ENCODE data around the gene RTEL1. TPM values are rescaled to one million over a fixed set of nuclear protein-coding genes. Genes with fewer than 3 reads are reported as not detected.

RTEL1 gene
- total RNA-seq, 2 experiments from 2014 or later = 33.6 to 34.8 TPM

- Mint-ChIP-seq H3K36me3 (ENCODE audit: low read depth) (peaks cover 6% of the 10 kb centered on the region), H3K4me3 (no peak overlapping the region), H3K4me1 (ENCODE audit: low read depth) (peaks cover 22% of the 10 kb centered on the region), H3K27me3 (ENCODE audit: low read depth) (no peaks in the 10 kb centered on the region), H3K27ac (no peak overlapping the region), H3K9me3 (no peaks in the 10 kb centered on the region)
- intact Hi-C loops (cut with micrococcal nuclease) = no loop called here
- CTCF ChIA-PET = no interaction called here
- no peak for DNase-seq
Observed at GRCh38 chr20:63682384-63683139, 24.4 kb downstream of the RTEL1 start.

DNA sequence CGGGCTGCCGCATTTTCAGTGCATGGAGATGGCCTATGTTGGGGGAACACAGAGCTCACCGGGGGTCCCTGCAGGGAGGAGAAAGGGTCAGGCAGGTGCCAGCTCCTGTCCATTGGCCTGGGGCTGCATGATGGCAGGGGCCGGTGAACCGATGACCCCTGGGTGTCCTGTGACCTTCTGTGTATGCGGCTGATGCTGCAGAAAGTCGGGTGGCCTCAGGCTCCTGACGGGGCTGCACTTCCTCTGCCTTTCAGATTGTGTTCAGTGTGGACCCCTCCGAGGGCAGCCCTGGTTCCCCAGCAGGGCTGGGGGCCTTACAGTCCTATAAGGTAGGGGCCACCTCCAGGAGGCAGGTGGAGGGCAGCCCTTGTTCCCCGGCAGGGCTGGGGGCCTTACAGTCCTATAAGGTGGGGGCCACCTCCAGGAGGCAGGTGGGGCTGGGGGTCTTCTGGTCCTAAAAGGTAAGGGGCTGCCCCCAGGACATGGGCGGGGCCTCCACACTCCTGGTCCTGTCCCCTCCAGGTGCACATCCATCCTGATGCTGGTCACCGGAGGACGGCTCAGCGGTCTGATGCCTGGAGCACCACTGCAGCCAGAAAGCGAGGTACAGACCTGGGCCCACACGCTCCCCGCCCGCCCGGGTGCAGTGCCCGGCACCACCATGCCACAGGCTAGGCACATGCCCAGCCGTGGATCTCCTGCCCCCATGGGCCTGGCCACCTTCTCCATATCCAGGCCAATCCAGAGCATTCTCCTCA lies 27.3 kb downstream of the RTEL1 start:
- Mint-ChIP-seq H3K27me3 (ENCODE audit: low read depth) (no peaks in the 10 kb centered on the region), H3K36me3 (ENCODE audit: low read depth) (peaks cover 3% of the 10 kb centered on the region), H3K27ac (peak overlapping the region; percentile 61), H3K9me3 (no peaks in the 10 kb centered on the region), H3K4me3 (no peak overlapping the region), H3K4me1 (ENCODE audit: low read depth) (peaks cover 24% of the 10 kb centered on the region)
- intact Hi-C loops (cut with micrococcal nuclease) = loop anchor here (1.0 kb wide), 1 partner anchor 27 kb away; the partner anchor contains the start of gene RTEL1
- CTCF ChIA-PET = no interaction called here
- DNase-seq = no peak

GRCh38 chr20:63686094-63686491 lies 28.0 kb downstream of the RTEL1 start:
- H3K27me3 Mint-ChIP-seq (ENCODE audit: low read depth) = no peaks in the 10 kb centered on the region
- peak overlapping the region; percentile 76 for H3K27ac Mint-ChIP-seq
- DNase-seq = no peak
- intact Hi-C loops (cut with micrococcal nuclease) = loop anchor here (1.0 kb wide), 1 partner anchor 28 kb away; the partner anchor contains the start of gene RTEL1
- CTCF ChIA-PET = interaction anchor here (0.6 kb wide), 1 partner anchor 41 kb away, joined by 4 read pairs; no protein-coding TSS in a partner anchor
- H3K4me1 Mint-ChIP-seq (ENCODE audit: low read depth) = peaks cover 24% of the 10 kb centered on the region
- no peak overlapping the region for H3K4me3 Mint-ChIP-seq
- peaks cover 3% of the 10 kb centered on the region for H3K36me3 Mint-ChIP-seq (ENCODE audit: low read depth)
- H3K9me3 Mint-ChIP-seq = no peaks in the 10 kb centered on the region

DNA sequence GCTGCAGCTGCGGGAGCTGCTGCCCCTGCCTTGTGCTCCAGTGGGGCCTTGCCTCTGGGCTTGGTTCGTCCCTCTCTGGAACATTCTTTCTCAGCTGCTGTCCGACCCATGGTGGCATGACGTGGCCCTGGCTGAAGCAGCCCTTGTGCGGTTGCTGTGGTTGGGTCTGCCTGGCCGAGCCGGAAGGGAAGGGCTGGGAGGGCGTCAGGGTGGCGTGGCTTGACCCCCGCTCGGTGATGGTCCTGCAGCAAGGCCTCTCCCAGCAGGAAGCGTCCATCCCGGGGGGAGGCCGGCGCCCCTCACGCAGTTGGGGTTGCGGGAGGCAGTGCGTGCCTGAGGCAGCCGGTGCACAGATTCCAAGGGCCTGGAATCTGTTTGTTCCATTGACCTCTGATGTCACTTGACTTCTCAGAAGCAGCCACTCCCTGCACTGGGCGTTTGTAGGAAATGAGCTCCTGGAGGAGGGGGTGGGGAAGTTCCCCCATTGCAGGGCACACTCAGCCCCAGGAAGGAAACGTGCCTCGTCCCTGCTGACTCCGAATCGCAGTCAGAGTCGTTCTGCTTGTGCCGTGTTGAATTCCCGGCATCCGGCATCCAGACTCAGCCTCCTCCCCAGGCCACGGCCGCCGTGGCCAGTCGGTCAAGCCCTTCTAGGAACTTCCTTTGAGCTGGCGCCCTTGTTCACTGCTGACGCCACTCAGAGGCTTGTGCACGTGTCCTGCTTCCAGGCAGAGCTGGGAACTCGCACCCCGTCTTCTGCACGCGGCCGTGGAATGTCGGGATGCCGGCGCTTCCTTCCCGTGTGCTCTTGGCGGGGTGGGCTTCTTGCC lies 28.6 kb downstream of the RTEL1 start:
- H3K27ac Mint-ChIP-seq = peak overlapping the region; percentile 76
- peaks cover 7% of the 10 kb centered on the region for H3K36me3 Mint-ChIP-seq (ENCODE audit: low read depth)
- H3K4me1 Mint-ChIP-seq (ENCODE audit: low read depth) = peaks cover 24% of the 10 kb centered on the region
- peak; percentile 88 for DNase-seq
- no peaks in the 10 kb centered on the region for H3K9me3 Mint-ChIP-seq
- no peaks in the 10 kb centered on the region for H3K27me3 Mint-ChIP-seq (ENCODE audit: low read depth)
- intact Hi-C loops (cut with micrococcal nuclease) = loop anchor here (1.0 kb wide), 1 partner anchor 28 kb away; the partner anchor contains the start of gene RTEL1
- CTCF ChIA-PET = interaction anchor here (0.5 to 0.6 kb wide), 3 partner anchors 41 to 307 kb away, joined by 3 to 4 read pairs (median 4); no protein-coding TSS in a partner anchor
- H3K4me3 Mint-ChIP-seq = no peak overlapping the region

DNA sequence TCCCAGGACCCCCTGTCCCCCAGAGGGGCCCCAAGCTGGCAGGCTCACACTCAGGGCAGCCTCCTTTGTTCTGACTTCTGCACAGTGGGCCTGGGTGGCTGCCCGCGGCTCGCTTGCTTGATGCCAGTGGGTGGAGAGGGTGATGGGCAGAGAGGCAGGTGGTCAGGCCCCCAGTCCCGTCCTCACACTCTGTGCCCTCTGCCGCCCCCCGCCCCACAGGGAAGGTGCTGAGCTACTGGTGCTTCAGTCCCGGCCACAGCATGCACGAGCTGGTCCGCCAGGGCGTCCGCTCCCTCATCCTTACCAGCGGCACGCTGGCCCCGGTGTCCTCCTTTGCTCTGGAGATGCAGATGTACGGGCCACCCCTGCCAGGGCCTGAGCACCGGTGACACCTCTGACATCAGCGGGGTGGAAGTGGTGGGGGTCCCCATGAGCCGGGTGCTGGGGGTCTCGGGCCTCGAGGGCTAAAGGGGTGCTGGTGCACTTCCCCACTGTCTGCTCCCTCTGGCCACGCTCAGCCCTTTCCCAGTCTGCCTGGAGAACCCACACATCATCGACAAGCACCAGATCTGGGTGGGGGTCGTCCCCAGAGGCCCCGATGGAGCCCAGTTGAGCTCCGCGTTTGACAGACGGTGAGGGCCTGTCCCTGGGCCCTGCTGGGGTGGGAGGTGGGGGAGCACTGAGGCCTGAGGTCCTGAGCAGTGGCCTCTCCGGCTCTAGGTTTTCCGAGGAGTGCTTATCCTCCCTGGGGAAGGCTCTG lies 29.5 kb downstream of the RTEL1 start:
- DNase-seq = no peak
- Mint-ChIP-seq H3K4me1 (ENCODE audit: low read depth) (peaks cover 24% of the 10 kb centered on the region), H3K27me3 (ENCODE audit: low read depth) (no peaks in the 10 kb centered on the region), H3K27ac (no peak overlapping the region), H3K36me3 (ENCODE audit: low read depth) (peaks cover 7% of the 10 kb centered on the region), H3K9me3 (no peaks in the 10 kb centered on the region), H3K4me3 (no peak overlapping the region)
- intact Hi-C loops (cut with micrococcal nuclease) = no loop called here
- CTCF ChIA-PET = interaction anchor here (0.5 to 0.6 kb wide), 2 partner anchors 98 to 306 kb away, joined by 3 to 4 read pairs; no protein-coding TSS in a partner anchor

DNA sequence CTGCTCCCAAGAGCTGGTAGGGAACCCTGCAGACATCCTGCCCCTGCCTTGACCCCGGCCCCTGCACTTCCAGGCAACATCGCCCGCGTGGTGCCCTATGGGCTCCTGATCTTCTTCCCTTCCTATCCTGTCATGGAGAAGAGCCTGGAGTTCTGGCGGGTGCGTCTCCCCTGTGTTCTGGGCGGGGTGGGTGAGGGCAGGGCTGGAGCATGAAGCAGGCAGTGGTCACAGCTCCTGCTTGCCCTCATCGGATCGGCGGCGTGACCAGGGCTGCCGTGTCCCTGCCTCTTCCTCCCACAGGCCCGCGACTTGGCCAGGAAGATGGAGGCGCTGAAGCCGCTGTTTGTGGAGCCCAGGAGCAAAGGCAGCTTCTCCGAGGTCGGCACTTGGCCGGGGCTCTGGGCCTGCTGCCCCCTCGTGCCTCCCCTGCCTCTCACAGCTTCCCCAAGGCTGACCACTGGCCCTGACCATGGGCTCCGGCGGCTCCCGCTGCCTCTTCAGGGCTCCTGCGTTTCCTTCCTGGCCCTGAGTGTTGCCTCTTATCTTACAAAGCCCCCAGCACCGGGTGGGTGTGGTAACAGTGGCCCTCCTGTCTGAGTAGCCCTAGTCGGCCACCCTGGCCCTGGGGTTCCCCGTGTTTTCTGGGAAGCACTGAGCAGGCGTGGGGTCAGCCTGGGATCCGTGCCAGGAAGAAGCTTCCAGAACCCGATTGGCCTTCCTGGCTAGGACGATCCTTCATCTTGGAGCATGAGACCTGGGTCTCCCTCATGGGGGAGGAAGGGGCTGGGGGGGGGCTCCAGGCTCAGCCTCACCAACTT lies 30.3 kb downstream of the RTEL1 start:
- no peaks in the 10 kb centered on the region for H3K27me3 Mint-ChIP-seq (ENCODE audit: low read depth)
- intact Hi-C loops (cut with micrococcal nuclease) = no loop called here

DNA sequence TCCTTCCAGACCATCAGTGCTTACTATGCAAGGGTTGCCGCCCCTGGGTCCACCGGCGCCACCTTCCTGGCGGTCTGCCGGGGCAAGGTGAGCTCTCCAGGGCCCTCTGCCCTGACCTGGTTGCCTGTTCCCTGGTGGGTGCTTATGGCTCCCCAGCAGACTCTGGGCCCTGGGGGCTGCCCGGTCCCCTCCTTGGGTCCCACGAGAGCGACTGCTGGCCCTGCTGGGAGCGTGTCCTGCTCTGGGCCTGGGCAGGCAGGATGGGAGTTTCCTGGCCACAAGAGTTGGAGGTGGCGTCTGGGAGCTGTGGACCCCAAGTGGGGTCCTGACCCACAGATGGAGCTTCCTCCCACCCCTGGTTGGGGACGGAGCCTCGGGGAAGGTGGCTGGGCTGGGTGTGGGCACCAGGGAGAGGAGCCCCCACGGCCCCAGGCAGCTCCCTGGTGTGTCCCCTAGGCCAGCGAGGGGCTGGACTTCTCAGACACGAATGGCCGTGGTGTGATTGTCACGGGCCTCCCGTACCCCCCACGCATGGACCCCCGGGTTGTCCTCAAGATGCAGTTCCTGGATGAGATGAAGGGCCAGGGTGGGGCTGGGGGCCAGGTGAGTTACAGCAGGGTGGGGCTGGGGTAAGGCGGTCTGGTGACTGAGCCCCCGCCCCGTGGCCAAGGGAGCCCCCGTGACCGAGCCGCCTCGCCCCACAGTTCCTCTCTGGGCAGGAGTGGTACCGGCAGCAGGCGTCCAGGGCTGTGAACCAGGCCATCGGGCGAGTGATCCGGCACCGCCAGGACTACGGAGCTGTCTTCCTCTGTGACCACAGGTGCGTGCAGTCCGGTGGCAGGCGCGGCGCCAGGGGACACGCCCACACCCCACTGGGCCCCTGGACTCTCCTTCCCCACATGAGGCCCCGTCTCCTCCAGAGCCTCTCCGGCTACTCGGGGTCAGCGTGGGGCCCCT lies 31.2 kb downstream of the RTEL1 start:
- CTCF ChIA-PET = no interaction called here
- no peak overlapping the region for H3K27ac Mint-ChIP-seq
- no peak for DNase-seq

More for the DNA sequence above, 30.3 kb downstream of the RTEL1 start:
- H3K4me3 Mint-ChIP-seq = no peak overlapping the region
- CTCF ChIA-PET = no interaction called here
- H3K36me3 Mint-ChIP-seq (ENCODE audit: low read depth) = peaks cover 7% of the 10 kb centered on the region
- peaks cover 24% of the 10 kb centered on the region for H3K4me1 Mint-ChIP-seq (ENCODE audit: low read depth)
- H3K9me3 Mint-ChIP-seq = no peaks in the 10 kb centered on the region
- DNase-seq = no peak
- H3K27ac Mint-ChIP-seq = no peak overlapping the region

GRCh38 chr20:63690003-63690897 lies 32.1 kb downstream of the RTEL1 start:
- H3K4me1 Mint-ChIP-seq (ENCODE audit: low read depth) = peaks cover 17% of the 10 kb centered on the region

More for the DNA sequence above, 31.2 kb downstream of the RTEL1 start:
- H3K27me3 Mint-ChIP-seq (ENCODE audit: low read depth) = no peaks in the 10 kb centered on the region
- no peak overlapping the region for H3K4me3 Mint-ChIP-seq
- H3K36me3 Mint-ChIP-seq (ENCODE audit: low read depth) = peaks cover 7% of the 10 kb centered on the region
- intact Hi-C loops (cut with micrococcal nuclease) = no loop called here
- peaks cover 25% of the 10 kb centered on the region for H3K4me1 Mint-ChIP-seq (ENCODE audit: low read depth)
- no peaks in the 10 kb centered on the region for H3K9me3 Mint-ChIP-seq

GRCh38 chr20:63690898-63691710 lies 33.0 kb downstream of the RTEL1 start:
- intact Hi-C loops (cut with micrococcal nuclease) = no loop called here
- peaks cover 7% of the 10 kb centered on the region for H3K36me3 Mint-ChIP-seq (ENCODE audit: low read depth)
- no peak overlapping the region for H3K27ac Mint-ChIP-seq
- DNase-seq = no peak
- H3K4me1 Mint-ChIP-seq (ENCODE audit: low read depth) = peaks cover 20% of the 10 kb centered on the region
- H3K9me3 Mint-ChIP-seq = no peaks in the 10 kb centered on the region
- H3K27me3 Mint-ChIP-seq (ENCODE audit: low read depth) = no peaks in the 10 kb centered on the region
- CTCF ChIA-PET = no interaction called here
- H3K4me3 Mint-ChIP-seq = no peak overlapping the region

More at GRCh38 chr20:63690003-63690897, 32.1 kb downstream of the RTEL1 start:
- H3K9me3 Mint-ChIP-seq = no peaks in the 10 kb centered on the region
- CTCF ChIA-PET = no interaction called here
- H3K27ac Mint-ChIP-seq = no peak overlapping the region
- H3K36me3 Mint-ChIP-seq (ENCODE audit: low read depth) = peaks cover 7% of the 10 kb centered on the region
- H3K27me3 Mint-ChIP-seq (ENCODE audit: low read depth) = no peaks in the 10 kb centered on the region
- intact Hi-C loops (cut with micrococcal nuclease) = no loop called here
- DNase-seq = no peak
- no peak overlapping the region for H3K4me3 Mint-ChIP-seq
